ENCODE results near the gene LRRN4.

- TF ChIP-seq CTCF (conservative IDR thresholded peaks at IDR 0.05; ENCODE audit: low read length), result no peak
- TF ChIP-seq EZH2phosphoT487 (IDR thresholded peaks at IDR 0.05; ENCODE audit: borderline replicate concordance, low read depth, low read length), result no peak
Measured at GRCh38 chr20:6079016-6079415, 25.2 kb upstream of the LRRN4 start.
